Endodermal cell (in vitro differentiated cells): ENCODE data around the gene KCND3. TPM values are rescaled to one million over a fixed set of nuclear protein-coding genes. Genes with fewer than 3 reads are reported as not detected.

ENCODE experiments used
- DNase-seq: peaks from one replicate; pipeline ENCODE4 v3.0.0-alpha.2; 2017
- H3K27ac ChIP-seq: 2 replicates; pipeline ENCODE4 v1.5.1; 2013; ENCODE audit warnings: mild to moderate bottlenecking, low read depth, low read length, moderate library complexity
- H3K27me3 ChIP-seq: 2 replicates; pipeline ENCODE4 v1.6.1; 2013; ENCODE audit warnings: mild to moderate bottlenecking, low read length, moderate library complexity; ENCODE audit not compliant: insufficient read depth, control insufficient read depth, poor library complexity, severe bottlenecking
- H3K36me3 ChIP-seq: 2 replicates; pipeline ENCODE4 v1.7.0; 2013; ENCODE audit warnings: mild to moderate bottlenecking, low read length, moderate library complexity; ENCODE audit not compliant: control insufficient read depth, insufficient read depth
- H3K4me1 ChIP-seq: one replicate; pipeline ENCODE4 v1.7.0; 2013; ENCODE audit warnings: low read length; ENCODE audit not compliant: control insufficient read depth, insufficient read depth
- H3K4me3 ChIP-seq: 2 replicates; pipeline ENCODE4 v1.5.1; 2013; ENCODE audit warnings: mild to moderate bottlenecking, low read length, moderate library complexity
- H3K9ac ChIP-seq: 2 replicates; pipeline ENCODE4 v1.6.1; 2013; ENCODE audit warnings: mild to moderate bottlenecking, low read length, moderate library complexity; ENCODE audit not compliant: poor library complexity, severe bottlenecking; ENCODE audit errors: extremely low read depth
- H3K9me3 ChIP-seq: 2 replicates; pipeline ENCODE4 v1.6.1; 2013; ENCODE audit warnings: mild to moderate bottlenecking, low read length, moderate library complexity; ENCODE audit not compliant: control insufficient read depth
- H3K27ac Mint-ChIP-seq: 2 replicates; pipeline ENCODE4 v1.8.0; 2020; ENCODE audit warnings: mixed read lengths
- H3K27me3 Mint-ChIP-seq: 2 replicates; pipeline ENCODE4 v1.8.0; 2021; ENCODE audit warnings: mild to moderate bottlenecking, mixed read lengths; ENCODE audit not compliant: insufficient read depth
- H3K36me3 Mint-ChIP-seq: 2 replicates; pipeline ENCODE4 v1.8.0; 2020; ENCODE audit warnings: low read depth, mixed read lengths
- H3K4me1 Mint-ChIP-seq: 2 replicates; pipeline ENCODE4 v1.8.0; 2020; ENCODE audit warnings: mixed read lengths
- H3K4me3 Mint-ChIP-seq: 2 replicates; pipeline ENCODE4 v1.8.0; 2020; ENCODE audit warnings: mild to moderate bottlenecking, moderate library complexity, mixed read lengths
- H3K9me3 Mint-ChIP-seq: 2 replicates; pipeline ENCODE4 v1.8.0; 2020; ENCODE audit warnings: mild to moderate bottlenecking, mixed read lengths
- CTCF ChIP-seq: fragments of 200-600 bp; sonication (generic); conservative IDR thresholded peaks from 2 replicates; pipeline ENCODE4 v1.5.0; 2021; ENCODE audit warnings: antibody characterized with exemption, mild to moderate bottlenecking
- WGBS, 2 experiments: methylation state at CpG; one replicate each; pipeline versions ENCODE4 v1.1.5 to v1.1.7; 2013; ENCODE audit warnings: missing lambda C conversion rate in 2 of 2, mixed read lengths in 1 of 2; ENCODE audit not compliant: insufficient coverage in 1 of 2, insufficient read length in 1 of 2; 5-methylcytosine and 5-hydroxymethylcytosine counted together
- total RNA-seq, 2 donors: library from RNA; stranded (reverse); fragmentation: NEBNext Ultra II Directional in 1 of 2; extraction: Animal tissue kit (Norgen Biotek cat#: 25700) in 1 of 2; gene quantifications; 2 replicates in 1 of 2; 3 replicates in 1 of 2; pipeline ENCODE4 v1.2.1, GENCODE V29; 2021

The KCND3 gene
- total RNA-seq, 2 donors from 2014 or later = 0.13 TPM; not detected in 1

GRCh38 chr1:111973150-111973790 lies 16.2 kb downstream of the KCND3 start:
- Mint-ChIP-seq H3K9me3 (no peaks in the 10 kb centered on the region), H3K27ac (no peak overlapping the region), H3K4me3 (no peak overlapping the region), H3K27me3 (peaks cover 79% of the 10 kb centered on the region), H3K4me1 (peaks cover 11% of the 10 kb centered on the region), H3K36me3 (no peaks in the 10 kb centered on the region)
- DNase-seq = no peak
- H3K4me1 ChIP-seq = peaks cover 2% of the 10 kb centered on the region
- H3K4me3 ChIP-seq = no peak overlapping the region
- WGBS, 2 experiments = 71 to 79% methylated on average over 3 of the region's 3 CpGs
- no peaks in the 10 kb centered on the region for H3K36me3 ChIP-seq
- no peak overlapping the region for H3K27ac ChIP-seq
- H3K9me3 ChIP-seq = no peaks in the 10 kb centered on the region
- peaks cover 87% of the 10 kb centered on the region for H3K27me3 ChIP-seq
- H3K9ac ChIP-seq = no peak overlapping the region
- no peak for TF ChIP-seq CTCF

- no peaks in the 10 kb centered on the region for H3K36me3 ChIP-seq
- no peaks in the 10 kb centered on the region for H3K36me3 Mint-ChIP-seq
- H3K4me3 Mint-ChIP-seq = no peak overlapping the region
Measured at GRCh38 chr1:111971396-111971795, 18.1 kb downstream of the KCND3 start.

GRCh38 chr1:111968511-111968910 lies 21.0 kb downstream of the KCND3 start:
- Mint-ChIP-seq H3K36me3 (no peaks in the 10 kb centered on the region), H3K27ac (no peak overlapping the region), H3K4me3 (no peak overlapping the region), H3K27me3 (peaks cover 50% of the 10 kb centered on the region), H3K9me3 (no peaks in the 10 kb centered on the region), H3K4me1 (no peaks in the 10 kb centered on the region)
- H3K27me3 ChIP-seq = peaks cover 42% of the 10 kb centered on the region
- H3K27ac ChIP-seq = no peak overlapping the region
- TF ChIP-seq CTCF = no peak
- 80 to 86% methylated on average over 1 to 4 of the region's 4 CpGs for WGBS, 2 experiments
- H3K36me3 ChIP-seq = no peaks in the 10 kb centered on the region
- no peak overlapping the region for H3K4me3 ChIP-seq
- H3K4me1 ChIP-seq = no peaks in the 10 kb centered on the region
- no peak for DNase-seq
- H3K9me3 ChIP-seq = no peaks in the 10 kb centered on the region
- H3K9ac ChIP-seq = no peak overlapping the region

More at GRCh38 chr1:111971396-111971795, 18.1 kb downstream of the KCND3 start:
- 79 to 90% methylated on average over 1 of the region's 1 CpG for WGBS, 2 experiments
- Mint-ChIP-seq H3K27ac (no peak overlapping the region), H3K27me3 (peaks cover 71% of the 10 kb centered on the region), H3K4me1 (peaks cover under 1% of the 10 kb centered on the region), H3K9me3 (no peaks in the 10 kb centered on the region)
- no peak overlapping the region for H3K4me3 ChIP-seq
- H3K27ac ChIP-seq = no peak overlapping the region
- H3K9ac ChIP-seq = no peak overlapping the region
- H3K4me1 ChIP-seq = no peaks in the 10 kb centered on the region
- no peak for TF ChIP-seq CTCF
- DNase-seq = no peak
- H3K27me3 ChIP-seq = peaks cover 68% of the 10 kb centered on the region
- no peaks in the 10 kb centered on the region for H3K9me3 ChIP-seq
